Vagina (tissue), 2 donors: ENCODE measurements around the gene MAOB.

ENCODE experiments used
- CTCF ChIP-seq, 3 experiments: fragments of 450-650 bp in 2 of 3; fragments of 200-600 bp in 1 of 3; sonication (generic) in 1 of 3; IDR thresholded peaks; one replicate each; pipeline ENCODE4 v1.5.1; 2017 to 2019; ENCODE audit warnings: antibody characterized with exemption in 3 of 3, mild to moderate bottlenecking in 2 of 3, moderate library complexity in 2 of 3
- POLR2A ChIP-seq, 2 donors: fragments of 450-650 bp; IDR thresholded peaks; one replicate each; pipeline ENCODE4 v1.6.1; 2017; ENCODE audit warnings: antibody characterized with exemption in 2 of 2, mild to moderate bottlenecking in 2 of 2, moderate library complexity in 2 of 2
- POLR2AphosphoS5 ChIP-seq, 2 donors: sonication (generic); formaldehyde crosslinking; IDR thresholded peaks; one replicate each; pipeline ENCODE4 v1.9.0; 2017; ENCODE audit warnings: antibody characterized with exemption in 2 of 2, mild to moderate bottlenecking in 2 of 2, low read depth in 1 of 2; ENCODE audit not compliant: insufficient read depth in 1 of 2

- TF ChIP-seq CTCF (IDR thresholded peaks at IDR 0.05) (no peak), POLR2A (IDR thresholded peaks at IDR 0.05) (no peak), POLR2AphosphoS5 (IDR thresholded peaks at IDR 0.05; ENCODE audit: insufficient read depth in 1 of 2, low read depth in 1 of 2) (no peak)
Measured at GRCh38 chrX:43734444-43734843, 147.8 kb downstream of the MAOB start.
